GM10266 (cell line): ENCODE results near the gene RLF.
A peak's percentile ranks its signal among the peaks of the same experiment; 100 is the strongest.

Experiments used
- DNase-seq: peaks from one replicate; pipeline ENCODE4 v3.0.0; 2012; ENCODE audit errors: extremely low spot score
- TF ChIP-seq, protein P1 (sequence below): IDR thresholded peaks from 2 replicates; pipeline ENCODE4 v1.5.1; 2012; ENCODE audit warnings: mild to moderate bottlenecking, low read depth; ENCODE audit not compliant: control insufficient read depth, insufficient read depth; ENCODE audit errors: missing control alignments

The RLF gene

DNA sequence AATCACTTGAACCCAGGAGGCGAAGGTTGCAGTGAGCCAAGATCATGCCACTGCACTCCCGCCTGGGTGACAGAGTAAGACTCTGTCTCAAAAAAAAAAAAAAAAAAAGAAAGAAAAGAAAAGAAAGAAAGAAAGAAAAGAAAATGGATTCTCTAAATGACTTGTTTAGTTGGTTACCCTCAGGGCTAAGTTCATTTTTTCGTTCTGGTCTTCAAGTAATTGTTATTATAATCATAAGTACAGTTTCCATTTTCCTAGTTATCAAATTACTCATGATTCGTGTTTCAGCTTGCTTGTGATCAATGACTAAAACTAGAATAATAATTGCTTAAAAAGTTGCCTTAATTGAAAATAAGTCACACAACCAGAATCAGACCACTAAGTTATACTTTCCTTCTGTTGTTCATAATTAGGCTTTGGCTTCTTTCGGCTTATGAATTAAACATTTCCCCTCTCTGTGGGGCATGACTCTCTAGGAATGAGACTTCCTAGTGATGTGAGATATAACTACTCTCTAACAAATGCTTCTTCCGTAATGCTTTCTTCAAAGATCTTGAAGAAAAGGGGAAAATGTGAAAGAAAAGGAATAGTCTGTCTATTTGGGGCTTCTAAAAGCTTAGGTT, 9.6 kb upstream of the RLF start:
- TF ChIP-seq, protein P1, sequence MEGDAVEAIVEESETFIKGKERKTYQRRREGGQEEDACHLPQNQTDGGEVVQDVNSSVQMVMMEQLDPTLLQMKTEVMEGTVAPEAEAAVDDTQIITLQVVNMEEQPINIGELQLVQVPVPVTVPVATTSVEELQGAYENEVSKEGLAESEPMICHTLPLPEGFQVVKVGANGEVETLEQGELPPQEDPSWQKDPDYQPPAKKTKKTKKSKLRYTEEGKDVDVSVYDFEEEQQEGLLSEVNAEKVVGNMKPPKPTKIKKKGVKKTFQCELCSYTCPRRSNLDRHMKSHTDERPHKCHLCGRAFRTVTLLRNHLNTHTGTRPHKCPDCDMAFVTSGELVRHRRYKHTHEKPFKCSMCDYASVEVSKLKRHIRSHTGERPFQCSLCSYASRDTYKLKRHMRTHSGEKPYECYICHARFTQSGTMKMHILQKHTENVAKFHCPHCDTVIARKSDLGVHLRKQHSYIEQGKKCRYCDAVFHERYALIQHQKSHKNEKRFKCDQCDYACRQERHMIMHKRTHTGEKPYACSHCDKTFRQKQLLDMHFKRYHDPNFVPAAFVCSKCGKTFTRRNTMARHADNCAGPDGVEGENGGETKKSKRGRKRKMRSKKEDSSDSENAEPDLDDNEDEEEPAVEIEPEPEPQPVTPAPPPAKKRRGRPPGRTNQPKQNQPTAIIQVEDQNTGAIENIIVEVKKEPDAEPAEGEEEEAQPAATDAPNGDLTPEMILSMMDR: no peak
- no peak for DNase-seq

DNA sequence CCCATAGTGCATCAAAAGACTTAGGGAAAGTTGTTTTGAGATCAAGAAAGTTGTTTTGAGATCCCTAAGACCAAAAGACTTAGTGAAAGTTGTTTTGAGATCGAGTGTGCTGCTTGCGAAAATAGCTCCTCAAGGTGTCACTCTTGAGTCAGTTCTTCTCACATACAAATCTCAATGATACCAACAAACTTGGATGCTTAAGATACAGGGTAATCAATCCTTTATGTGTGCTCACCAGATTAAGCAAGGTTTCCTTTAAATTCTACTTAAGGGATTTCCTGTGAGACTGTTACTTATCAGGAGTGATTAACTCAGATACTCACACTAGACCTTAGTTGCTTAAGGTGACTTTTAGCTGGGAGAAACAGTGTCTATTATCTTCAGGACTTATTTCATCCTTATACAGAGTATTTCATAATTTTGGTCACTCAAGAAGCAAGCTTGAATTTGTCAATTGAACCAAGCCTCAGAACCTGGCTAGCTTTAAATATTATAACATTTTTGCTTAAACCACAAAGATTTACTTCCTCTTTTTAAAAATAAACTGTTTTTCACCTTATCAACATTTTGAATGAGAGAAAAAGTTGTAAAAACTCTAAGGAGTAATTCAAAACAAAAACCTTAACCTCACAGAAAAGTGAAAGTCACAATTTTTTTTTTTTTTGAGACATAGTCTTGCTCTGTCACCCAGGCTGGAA, 8.0 kb upstream of the RLF start:
- DNase-seq: peak; percentile 27
- TF ChIP-seq, protein P1: peak; percentile 73

DNA sequence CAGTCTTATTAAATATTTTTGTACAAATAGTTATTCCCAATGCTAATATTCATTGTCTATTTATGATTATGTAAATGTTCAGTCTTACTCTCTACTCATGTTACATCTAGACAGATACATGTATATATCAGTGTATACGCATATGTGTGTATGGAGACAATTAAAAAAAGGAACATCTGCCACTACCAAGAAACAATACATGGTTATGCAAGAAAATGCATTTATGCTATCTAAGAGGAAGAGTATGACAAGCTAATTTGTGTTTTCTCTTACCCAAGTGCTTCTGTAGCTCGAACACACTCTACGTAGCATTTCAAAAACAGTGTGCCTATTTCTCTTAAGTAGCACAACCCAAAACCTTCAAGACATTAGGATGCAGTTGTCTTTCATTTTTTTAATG, 6.1 kb upstream of the RLF start:
- TF ChIP-seq, protein P1: no peak
- DNase-seq: no peak

DNA sequence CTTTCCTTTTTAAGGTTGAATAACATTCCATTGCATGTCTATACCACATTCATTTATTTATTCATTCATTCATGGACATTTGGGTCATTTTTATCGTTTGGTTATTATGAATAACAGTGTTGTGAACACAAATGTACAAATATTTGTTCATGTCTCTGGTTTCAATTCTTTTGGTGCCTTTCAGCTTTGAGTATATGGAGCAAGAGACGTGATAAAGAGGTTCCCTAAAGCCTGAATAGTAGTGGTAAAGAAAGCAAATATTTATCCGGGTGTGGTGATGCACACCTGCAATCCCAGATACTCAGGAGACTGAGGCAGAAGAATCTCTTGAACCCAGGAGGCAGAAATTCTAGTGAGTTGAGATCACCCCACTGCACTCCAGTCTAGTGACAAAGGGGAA, 5.3 kb upstream of the RLF start:
- TF ChIP-seq, protein P1: no peak
- DNase-seq: no peak

DNA sequence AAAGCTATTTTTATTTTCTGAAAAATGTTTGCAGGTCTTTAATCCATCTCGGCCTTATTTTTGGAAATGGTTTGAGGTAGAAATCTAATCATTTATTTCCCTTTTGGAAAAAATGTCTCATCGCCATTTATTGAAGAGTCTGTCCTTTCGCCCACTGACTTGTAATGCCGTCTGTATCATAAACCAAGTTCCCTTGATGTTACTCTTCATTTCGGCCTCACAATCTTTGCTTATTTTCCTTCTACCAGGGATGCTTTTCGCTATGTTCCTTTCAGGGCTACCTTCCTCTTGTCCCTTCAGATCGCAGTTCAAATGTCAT, 422 bp upstream of the RLF start:
- TF ChIP-seq, protein P1: no peak
- DNase-seq: no peak

DNA sequence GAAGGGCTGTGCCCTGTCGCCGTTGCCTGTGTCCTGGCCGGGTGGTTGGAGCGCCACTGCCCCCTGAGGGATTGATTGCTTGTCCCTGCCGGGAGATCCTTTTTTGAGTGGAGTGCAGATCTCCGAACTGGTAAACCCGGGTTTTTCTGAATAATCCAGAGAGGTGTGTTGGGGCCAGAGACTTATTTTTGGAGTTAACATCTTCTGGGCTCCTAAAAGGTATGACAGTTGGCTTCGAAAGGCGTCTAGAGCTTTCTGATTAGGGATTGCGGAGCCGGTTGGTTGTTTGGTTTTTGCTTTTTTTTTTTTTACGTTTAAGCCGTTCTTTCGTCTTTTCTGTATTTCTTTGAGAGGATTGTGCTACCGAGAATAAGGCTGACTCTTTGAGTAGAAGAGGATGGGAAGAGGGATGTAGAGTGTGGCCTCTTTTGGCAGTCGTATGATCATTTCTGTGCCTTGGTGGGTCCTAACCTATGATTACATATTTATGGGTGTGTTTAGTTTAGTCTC, 756 bp downstream of the RLF start:
- TF ChIP-seq, protein P1: peak; percentile 18
- DNase-seq: no peak

DNA sequence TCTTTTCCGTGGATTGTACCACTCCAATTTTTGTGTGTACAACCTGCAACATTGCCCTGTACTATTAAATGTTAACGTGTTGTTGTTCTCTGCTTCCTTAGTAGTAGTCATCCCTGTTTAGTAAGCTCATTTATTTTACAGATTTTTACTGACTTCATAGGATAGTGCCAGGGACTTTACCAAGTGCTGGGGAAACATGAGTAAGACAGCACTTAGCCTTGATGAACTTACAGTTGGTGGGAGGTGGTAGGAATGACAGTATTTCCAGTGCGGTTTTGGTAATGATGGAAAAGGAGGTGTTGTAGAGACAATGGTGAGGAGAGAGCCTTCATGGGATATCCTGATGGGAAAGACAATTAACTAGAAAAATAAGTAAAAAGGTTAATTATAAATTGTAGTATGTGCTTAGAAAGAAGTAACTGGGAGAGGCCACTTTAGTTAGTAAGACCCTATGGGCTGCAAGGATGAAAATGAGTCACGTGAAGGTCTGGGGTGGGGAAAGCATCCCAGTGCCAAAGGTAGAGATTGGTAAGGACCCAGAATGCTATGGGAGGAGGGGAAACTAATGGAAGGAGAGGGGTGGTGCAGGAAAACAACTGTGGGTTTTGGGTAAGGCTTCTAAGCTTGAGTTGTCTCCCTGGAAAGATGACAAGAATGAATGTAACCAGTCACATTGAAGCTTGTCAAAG, 1.7 kb downstream of the RLF start:
- no peak for DNase-seq
- TF ChIP-seq, protein P1: no peak
